HG02588 (cell line): Measurements from ENCODE around the gene FOSL2.

ENCODE experiments used
- ATAC-seq: cut with Tn5 transposase; IDR thresholded peaks from one replicate; pipeline ENCODE4 v1.9.1; 2021; ENCODE audit warnings: mild to moderate bottlenecking, moderate library complexity; ENCODE audit not compliant: unreplicated experiment

The FOSL2 gene

DNA sequence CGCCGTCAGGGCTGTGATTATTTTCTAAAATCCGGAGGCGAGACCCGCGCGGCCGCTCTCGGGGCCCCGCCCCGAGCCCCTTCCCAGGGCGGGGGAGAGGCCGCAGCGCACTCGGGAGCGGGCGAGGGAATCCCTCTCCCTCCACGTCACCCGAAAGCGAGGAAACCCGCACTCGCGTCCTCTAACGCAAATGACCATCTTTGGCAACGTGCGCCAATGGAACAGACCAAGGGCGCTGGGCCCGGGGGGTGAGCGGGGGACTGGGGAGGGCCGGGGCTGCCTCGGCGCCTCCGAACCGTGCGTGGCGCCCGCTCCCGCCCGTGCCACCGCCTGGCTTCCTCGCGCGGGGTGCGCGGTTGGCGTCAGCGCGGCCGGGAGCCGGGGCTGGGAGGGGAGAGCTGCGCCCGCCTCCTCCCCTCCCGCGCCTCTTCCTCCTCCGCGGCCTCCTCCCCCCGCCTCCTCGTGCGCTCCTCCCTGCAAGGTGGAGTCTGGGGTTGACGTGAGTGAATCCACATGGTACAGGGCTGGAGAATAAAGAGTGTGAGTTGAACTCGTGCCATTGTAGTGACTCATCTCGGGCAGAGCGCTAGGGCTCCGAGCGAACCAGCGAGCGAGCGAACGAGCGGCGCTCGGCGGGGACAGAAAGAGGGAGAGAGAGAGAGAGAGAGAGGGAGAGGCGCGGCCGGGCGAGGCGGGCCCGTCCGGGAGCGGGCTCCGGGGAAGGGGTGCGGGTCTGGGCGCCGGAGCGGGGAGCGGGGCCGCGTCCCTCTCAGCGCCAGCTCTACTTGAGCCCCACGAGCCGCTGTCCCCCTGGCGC lies at the start of gene FOSL2:
Gene FOSL2, plus strand, starts transcription at position 562 of the 817 bp plus-strand sequence. CDS start 863 bp downstream, outside the sequence.
- peak; percentile 77 for ATAC-seq

DNA sequence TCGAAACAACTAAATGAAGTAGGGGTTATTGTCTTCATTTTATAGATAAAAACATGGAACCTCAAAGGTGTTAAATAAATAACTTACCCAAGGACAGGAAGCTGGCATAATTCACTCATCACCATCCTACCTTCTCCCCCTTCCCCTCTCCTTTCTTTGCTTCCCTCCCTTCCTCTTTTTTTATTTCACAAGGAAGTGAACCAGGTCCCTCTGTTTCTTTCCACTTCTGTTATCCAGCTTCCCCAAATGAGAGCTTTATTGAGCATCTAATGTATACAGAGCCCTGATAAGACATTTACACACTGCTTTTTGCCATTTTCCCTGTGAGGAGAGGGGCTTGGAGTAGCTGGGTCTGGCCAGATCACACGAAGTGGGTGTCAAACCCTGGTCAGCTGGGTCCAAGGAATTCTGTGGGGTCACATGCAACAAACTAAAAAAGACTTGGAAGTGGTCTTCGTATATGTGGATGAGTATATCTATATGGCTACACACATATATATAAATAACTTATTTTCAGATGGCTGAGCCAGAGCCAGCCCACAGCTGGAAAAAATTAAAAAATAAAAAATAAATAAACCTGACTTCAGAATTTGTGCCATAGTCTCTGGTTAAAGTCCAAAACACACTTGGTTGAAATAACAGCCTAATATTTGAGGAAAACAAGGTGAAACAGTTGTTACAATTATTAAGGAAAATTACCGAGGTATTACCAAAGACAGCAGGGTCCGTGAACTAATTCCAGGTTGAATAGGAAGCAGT lies 49.3 kb upstream of the FOSL2 start:
- ATAC-seq: no peak

DNA sequence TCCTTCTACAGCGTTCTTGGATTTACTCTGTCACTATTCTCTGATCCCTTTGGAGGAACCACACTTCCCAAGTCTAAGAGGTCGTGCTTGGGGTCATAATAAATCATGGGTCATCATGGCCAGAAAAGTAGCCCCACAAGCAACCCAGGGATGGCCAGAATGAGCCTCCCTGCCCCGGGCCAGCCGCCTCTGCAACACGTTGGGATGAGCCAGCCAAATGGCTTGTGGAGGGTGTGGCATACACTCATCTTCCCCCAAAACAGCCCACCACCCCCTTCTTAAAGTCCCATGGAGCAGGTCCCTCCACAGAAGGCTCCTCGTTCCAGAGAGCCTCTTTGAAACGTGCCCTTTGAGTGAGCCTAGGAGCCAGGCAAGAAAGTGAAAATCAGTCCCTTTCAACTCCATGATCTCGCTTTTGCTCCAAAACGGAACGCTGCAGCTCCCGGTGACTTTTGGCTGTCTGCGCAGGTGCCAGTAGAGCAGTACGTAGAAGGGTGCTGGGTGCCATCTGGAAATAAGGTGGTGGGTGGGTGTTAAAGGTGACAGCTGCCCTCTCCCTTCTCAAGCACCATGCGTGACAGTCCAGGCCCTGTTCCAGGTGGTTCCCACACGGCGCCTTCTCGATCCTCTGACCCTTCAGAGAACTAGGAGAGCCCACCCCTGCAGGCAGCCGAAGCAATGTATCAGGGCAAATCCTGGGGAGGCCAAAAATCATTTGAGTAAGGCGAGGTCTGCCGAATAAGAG lies 48.5 kb upstream of the FOSL2 start:
- no peak for ATAC-seq

GRCh38 chr2:28344756-28345373 lies 47.8 kb upstream of the FOSL2 start:
- no peak for ATAC-seq

- no peak for ATAC-seq
Observed at GRCh38 chr2:28345619-28346018, 47.0 kb upstream of the FOSL2 start.

GRCh38 chr2:28346587-28346986 lies 46.1 kb upstream of the FOSL2 start:
- ATAC-seq: no peak

DNA sequence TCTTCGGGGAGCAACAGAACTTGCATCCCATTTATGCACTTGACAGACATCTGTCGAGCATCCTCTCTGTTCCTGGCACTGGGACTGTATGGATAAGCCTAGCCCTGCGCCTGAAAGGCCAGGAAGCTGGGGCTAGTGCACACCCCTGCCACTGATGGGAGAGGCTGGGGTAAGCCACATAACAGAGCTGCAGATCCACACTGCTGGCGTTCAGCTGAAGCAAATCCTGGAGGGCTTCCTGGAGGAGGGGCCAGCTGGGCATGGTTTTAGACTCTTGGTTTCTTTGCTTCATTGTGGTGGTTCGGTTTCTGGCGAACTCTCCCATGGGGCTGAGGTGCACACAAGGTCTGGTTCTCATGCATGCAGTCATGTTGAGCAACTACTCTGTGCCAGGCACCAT lies 45.5 kb upstream of the FOSL2 start:
- ATAC-seq: no peak

DNA sequence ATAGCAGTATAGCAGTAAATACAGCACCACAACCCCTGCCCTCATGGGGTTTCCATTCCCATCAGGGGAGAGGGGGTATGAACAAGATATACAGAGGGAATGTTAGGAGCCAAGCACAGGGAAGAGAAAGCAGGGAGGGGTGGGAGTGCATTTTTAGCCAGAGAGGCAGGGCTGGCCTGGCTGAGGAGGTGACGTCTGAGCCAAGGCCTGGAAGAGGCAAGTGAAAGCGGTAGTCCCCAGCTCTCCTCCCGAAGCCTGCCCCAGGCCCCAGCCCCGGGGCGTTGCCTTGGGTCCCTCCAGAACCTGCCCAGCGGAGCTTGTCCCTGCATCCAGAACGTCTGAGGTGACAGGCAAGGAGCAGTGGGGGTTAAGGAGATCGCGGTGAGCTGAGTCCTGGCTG lies 45.1 kb upstream of the FOSL2 start:
- no peak for ATAC-seq

GRCh38 chr2:28348149-28348567 lies 44.5 kb upstream of the FOSL2 start:
- no peak for ATAC-seq

DNA sequence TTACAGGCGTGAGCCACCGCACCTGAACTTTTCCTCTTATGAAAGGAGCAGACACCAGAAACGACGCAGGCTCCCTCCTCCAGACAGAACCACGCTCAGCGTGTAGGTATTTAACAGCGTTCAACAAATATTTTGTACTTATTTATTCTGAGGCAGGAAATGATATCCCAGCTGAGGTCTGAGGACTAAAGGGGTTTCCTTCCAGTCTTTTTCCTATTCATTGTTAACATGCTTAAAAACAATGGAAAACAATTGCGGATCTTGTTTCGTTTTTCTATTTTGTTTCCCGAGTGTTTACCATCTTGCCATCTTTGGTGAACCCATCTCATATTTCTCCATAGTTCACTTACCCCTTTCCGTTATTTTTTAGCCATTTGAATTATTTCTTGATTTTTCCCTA lies 43.7 kb upstream of the FOSL2 start:
- no peak for ATAC-seq

DNA sequence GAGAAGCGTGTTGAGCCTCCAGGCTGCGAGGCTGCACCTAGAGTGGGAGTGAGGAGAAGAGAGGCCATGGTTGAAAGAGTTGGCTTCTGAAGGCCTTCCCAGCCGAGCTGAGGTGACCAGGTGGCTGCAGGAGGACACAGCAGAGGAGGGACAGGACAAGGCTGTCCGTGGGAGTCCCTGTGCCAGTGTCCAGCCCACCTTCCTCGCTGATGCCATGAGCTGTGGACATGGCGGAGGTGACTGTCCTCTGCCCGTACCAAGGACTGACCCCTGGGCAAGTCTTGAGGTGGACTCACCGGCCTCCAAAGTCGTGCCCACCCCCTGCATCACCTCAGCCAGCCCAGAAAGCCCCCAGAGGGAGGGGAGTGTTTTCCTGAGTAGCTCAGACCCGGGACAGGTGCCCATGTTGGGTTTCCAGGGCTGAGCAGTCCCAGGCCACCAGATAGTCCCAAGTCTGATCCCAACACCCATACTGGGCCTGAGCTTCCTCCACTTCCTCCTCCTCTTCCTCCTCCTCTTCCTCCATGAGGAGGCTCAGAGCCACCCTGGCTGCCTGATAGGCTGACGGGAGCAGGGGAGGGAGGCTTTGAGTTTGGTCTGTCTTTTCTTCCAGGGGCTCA lies 43.0 kb upstream of the FOSL2 start:
- ATAC-seq: no peak

DNA sequence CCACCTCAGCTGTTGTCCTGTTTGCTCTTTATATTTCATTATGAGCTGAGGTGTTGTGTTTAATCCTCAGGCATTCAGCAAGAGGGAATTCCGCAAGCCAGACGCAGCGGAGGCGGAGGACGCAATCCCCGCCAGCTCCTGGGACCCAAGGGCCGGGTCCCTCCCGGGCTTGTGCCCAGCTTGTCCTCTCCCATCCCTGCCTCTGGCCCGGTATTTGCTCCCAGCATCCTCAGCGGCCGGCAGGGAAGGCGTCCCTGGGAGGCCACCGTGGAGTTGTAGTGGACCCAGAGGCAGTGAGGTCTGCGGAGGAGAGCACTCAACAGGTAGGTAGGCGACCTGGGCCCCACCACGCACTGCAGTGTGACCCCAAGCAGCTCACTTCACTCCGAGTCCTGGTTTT lies 42.5 kb upstream of the FOSL2 start:
- ATAC-seq: no peak

- ATAC-seq: no peak
Observed at GRCh38 chr2:28350791-28351285, 41.8 kb upstream of the FOSL2 start.

GRCh38 chr2:28351621-28352020 lies 41.0 kb upstream of the FOSL2 start:
- ATAC-seq: no peak

DNA sequence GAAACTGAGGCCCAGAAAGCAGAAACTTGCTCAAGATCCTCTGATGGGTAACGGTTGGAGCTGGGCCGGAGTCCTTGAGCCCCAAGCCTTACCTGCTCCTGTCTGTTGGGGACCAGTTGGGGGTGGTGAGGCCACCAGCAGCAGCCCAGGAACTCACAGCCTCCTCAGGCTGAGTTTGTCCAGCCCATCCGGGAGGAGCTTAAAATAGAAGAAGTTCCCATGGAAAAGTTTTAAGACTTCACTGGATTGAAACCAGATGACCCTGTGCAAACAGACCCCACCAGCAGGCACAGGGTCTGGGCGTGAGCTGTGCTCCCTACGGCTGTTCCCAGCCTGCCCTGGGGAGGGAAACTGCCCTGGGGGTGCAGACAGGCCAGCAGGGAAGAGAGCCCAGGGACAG lies 40.6 kb upstream of the FOSL2 start:
- no peak for ATAC-seq

GRCh38 chr2:28352610-28353195 lies 40.0 kb upstream of the FOSL2 start:
- ATAC-seq: no peak

GRCh38 chr2:28354920-28355520 lies 37.6 kb upstream of the FOSL2 start:
- ATAC-seq: no peak

- ATAC-seq: no peak
Observed at GRCh38 chr2:28355521-28356094, 37.0 kb upstream of the FOSL2 start.
